SK-N-SH (cell line): ENCODE data around the gene CYTH3. TPM values are rescaled to one million over a fixed set of nuclear protein-coding genes. Genes with fewer than 3 reads are reported as not detected.
"Not testable (repeated sequence)": the region's sequence is repeated elsewhere in the genome, so short reads cannot be mapped to it uniquely, and the experiment has no call there.

Source experiments
- CTCF ChIA-PET: fragments of 300-600, 350-600 bp; formaldehyde crosslinking; extraction: SDS; loops from one replicate; lab custom pipeline; 2021; lab: Yijun Ruan, JAX
- POLR2A ChIA-PET: fragments of 350-600 bp; sonication (Branson Sonifier 250); formaldehyde crosslinking; extraction: SDS; loops from one replicate; lab custom pipeline; 2020; ENCODE audit warnings: antibody characterized with exemption, inconsistent platforms; lab: Yijun Ruan, JAX
- DNase-seq: peaks from one replicate; pipeline ENCODE4 v3.0.0; 2012
- H2AFZ ChIP-seq: fragments of 200-600 bp; sonication (generic); 2 replicates; pipeline ENCODE4 v1.8.1; 2016; ENCODE audit warnings: antibody characterized with exemption, mild to moderate bottlenecking, low read depth
- H3F3A ChIP-seq: fragments of 200-600 bp; sonication (generic); replicated peaks from 2 replicates; pipeline ENCODE3; 2016; ENCODE audit warnings: antibody characterized with exemption, mild to moderate bottlenecking; ENCODE audit not compliant: insufficient read depth
- H3K27ac ChIP-seq, 2 experiments: fragments of 200-500 bp in 1 of 2; fragments of 200-600 bp in 1 of 2; sonication (Bioruptor generic) in 1 of 2; sonication (generic), shearing (Covaris generic) in 1 of 2; 2 replicates each; pipeline versions ENCODE4 v1.5.1 to v1.6.1; 2014 to 2016; ENCODE audit warnings: low read depth in 2 of 2, inconsistent platforms in 1 of 2, low read length in 1 of 2, mild to moderate bottlenecking in 1 of 2, mixed read lengths in 1 of 2
- H3K27me3 ChIP-seq: fragments of 200-600 bp; sonication (generic), shearing (Covaris generic); 2 replicates; pipeline ENCODE4 v1.6.1; 2016; ENCODE audit warnings: mixed run types; ENCODE audit not compliant: insufficient read depth
- H3K36me3 ChIP-seq, 2 experiments: fragments of 200-500 bp in 1 of 2; fragments of 200-600 bp in 1 of 2; sonication (Bioruptor generic) in 1 of 2; sonication (generic) in 1 of 2; replicated peaks in 1 of 2; 2 replicates each; pipeline versions ENCODE3 to v1.5.1; 2014 to 2016; ENCODE audit warnings: low read length in 1 of 2, mild to moderate bottlenecking in 1 of 2; ENCODE audit not compliant: insufficient read depth in 2 of 2, control insufficient read depth in 1 of 2
- H3K4me1 ChIP-seq, 2 experiments: fragments of 200-500 bp in 1 of 2; fragments of 200-600 bp in 1 of 2; sonication (Bioruptor generic) in 1 of 2; sonication (generic), shearing (Covaris generic) in 1 of 2; 2 replicates each; pipeline versions ENCODE4 v1.5.1 to v1.6.1; 2014 to 2016; ENCODE audit warnings: low read depth in 1 of 2, low read length in 1 of 2, mixed run types in 1 of 2; ENCODE audit not compliant: insufficient read depth in 2 of 2, control insufficient read depth in 1 of 2
- H3K4me2 ChIP-seq: fragments of 200-600 bp; sonication (generic), shearing (Covaris generic); 2 replicates; pipeline ENCODE4 v1.6.1; 2017; ENCODE audit warnings: mixed run types
- H3K4me3 ChIP-seq, 2 experiments: fragments of 200-500 bp in 1 of 2; fragments of 200-600 bp in 1 of 2; sonication (Bioruptor generic) in 1 of 2; sonication (generic), shearing (Covaris generic) in 1 of 2; 2 replicates each; pipeline versions ENCODE4 v1.5.1 to v1.8.1; 2014 to 2016; ENCODE audit warnings: low read depth in 2 of 2, inconsistent platforms in 1 of 2, low read length in 1 of 2, mild to moderate bottlenecking in 1 of 2, mixed read lengths in 1 of 2, moderate library complexity in 1 of 2
- H3K79me2 ChIP-seq: fragments of 200-600 bp; sonication (generic); 2 replicates; pipeline ENCODE4 v1.8.1; 2017; ENCODE audit warnings: mild to moderate bottlenecking; ENCODE audit not compliant: insufficient read depth
- H3K9ac ChIP-seq: fragments of 200-600 bp; sonication (generic); 2 replicates; pipeline ENCODE4 v1.6.1; 2017; ENCODE audit warnings: mixed run types
- H3K9me2 ChIP-seq: fragments of 200-600 bp; sonication (generic); 2 replicates; pipeline ENCODE4 v1.6.1; 2017; ENCODE audit warnings: mixed run types
- H3K9me3 ChIP-seq: fragments of 200-600 bp; sonication (generic); 2 replicates; pipeline ENCODE4 v1.6.1; 2017; ENCODE audit warnings: mixed run types, mild to moderate bottlenecking, moderate library complexity
- H4K20me1 ChIP-seq: fragments of 200-600 bp; sonication (generic); 2 replicates; pipeline ENCODE4 v1.6.1; 2017; ENCODE audit warnings: mild to moderate bottlenecking, mixed run types; ENCODE audit not compliant: insufficient read depth
- CHD2 ChIP-seq: fragments of 150-350 bp; IDR thresholded peaks from 2 replicates; pipeline ENCODE4 v1.6.1; 2018; ENCODE audit warnings: low read length; ENCODE audit not compliant: partially characterized antibody
- CTCF ChIP-seq: fragments of 200-600 bp; sonication (generic); IDR thresholded peaks from 2 replicates; pipeline ENCODE4 v1.6.1; 2017; ENCODE audit warnings: antibody characterized with exemption, mild to moderate bottlenecking, moderate library complexity
- ELF1 ChIP-seq: IDR thresholded peaks from 2 replicates; pipeline ENCODE4 v1.4.0; 2012
- FOSL2 ChIP-seq: IDR thresholded peaks from 2 replicates; pipeline ENCODE4 v1.4.0; 2012; ENCODE audit warnings: low read depth, mild to moderate bottlenecking, moderate library complexity, borderline replicate concordance
- FOXJ3 ChIP-seq: sonication (generic); formaldehyde crosslinking; IDR thresholded peaks from 2 replicates; pipeline ENCODE4 v1.5.1; 2020; ENCODE audit warnings: mild to moderate bottlenecking, missing genetic modification reagents
- FOXM1 ChIP-seq: IDR thresholded peaks from 2 replicates; pipeline ENCODE4 v1.4.0; 2012; ENCODE audit warnings: low read depth, mild to moderate bottlenecking
- GABPA ChIP-seq: IDR thresholded peaks from 2 replicates; pipeline ENCODE4 v1.4.0; 2012; ENCODE audit warnings: low read depth, mild to moderate bottlenecking
- IRF3 ChIP-seq: fragments of 150-350 bp; IDR thresholded peaks from 2 replicates; pipeline ENCODE4 v1.6.1; 2016; ENCODE audit warnings: mild to moderate bottlenecking, low read depth, low read length
- JUND ChIP-seq: IDR thresholded peaks from 2 replicates; pipeline ENCODE4 v1.4.0; 2012
- MEF2A ChIP-seq: IDR thresholded peaks from 2 replicates; pipeline ENCODE4 v1.4.0; 2012; ENCODE audit warnings: low read depth, borderline replicate concordance
- NRF1 ChIP-seq: IDR thresholded peaks from 2 replicates; pipeline ENCODE4 v1.6.1; 2012; ENCODE audit warnings: low read depth, mild to moderate bottlenecking, low read length
- PBX3 ChIP-seq: IDR thresholded peaks from 2 replicates; pipeline ENCODE4; 2012
- RCOR1 ChIP-seq: fragments of 150-350 bp; IDR thresholded peaks from 2 replicates; pipeline ENCODE4 v1.6.1; 2017; ENCODE audit warnings: antibody characterized with exemption, low read length
- RXRA ChIP-seq: IDR thresholded peaks from 2 replicates; pipeline ENCODE4 v1.4.0; 2012; ENCODE audit warnings: low read depth, mild to moderate bottlenecking, borderline replicate concordance
- SIN3A ChIP-seq: IDR thresholded peaks from 2 replicates; pipeline ENCODE4 v1.6.1; 2012; ENCODE audit warnings: low read depth, mild to moderate bottlenecking, low read length, moderate library complexity, borderline replicate concordance
- SMC3 ChIP-seq: IDR thresholded peaks from 2 replicates; pipeline ENCODE4 v1.6.1; 2012; ENCODE audit warnings: low read depth, low read length, improper control_type of control experiment
- TEAD4 ChIP-seq: IDR thresholded peaks from 2 replicates; pipeline ENCODE4 v1.4.0; 2012; ENCODE audit warnings: mild to moderate bottlenecking, borderline replicate concordance; ENCODE audit not compliant: insufficient read depth
- USF1 ChIP-seq: IDR thresholded peaks from 2 replicates; pipeline ENCODE4 v1.4.0; 2012; ENCODE audit warnings: low read depth, borderline replicate concordance
- WGBS: methylation state at CpG from one replicate; pipeline ENCODE4 v1.1.6; 2017; ENCODE audit warnings: low lambda C conversion rate; 5-methylcytosine and 5-hydroxymethylcytosine counted together
- polyA plus RNA-seq, 3 experiments: library from polyadenylated mRNA; depleted of rRNA; stranded (reverse); fragments of >200 nt; gene quantifications; 2 replicates each; pipeline ENCODE4 v1.2.3, GENCODE V29; 2012

Gene CYTH3
- polyA plus RNA-seq, 1 of the 3 experiments (the other 2 are of a cell fraction): 55.1 TPM

GRCh38 chr7:6197801-6198551, 74.4 kb downstream of the CYTH3 start:
- peaks cover 4% of the 10 kb centered on the region; the same call in 1 of the 2 replicates for H4K20me1 ChIP-seq
- H3K4me3 ChIP-seq: no peak overlapping the region
- H2AFZ ChIP-seq: no peak overlapping the region
- H3F3A ChIP-seq: no peaks in the 10 kb centered on the region
- no peak overlapping the region for H3K9ac ChIP-seq
- H3K36me3 ChIP-seq: no peaks in the 10 kb centered on the region
- peaks cover 99% of the 10 kb centered on the region for H3K79me2 ChIP-seq
- no peak for TF ChIP-seq SMC3
- no peak for TF ChIP-seq MEF2A
- no peak for TF ChIP-seq CHD2
- no peak for TF ChIP-seq RCOR1
- TF ChIP-seq JUND: no peak
- no peak for TF ChIP-seq FOXM1
- TF ChIP-seq CTCF: no peak
- no peak for TF ChIP-seq IRF3
- TF ChIP-seq, all 33 proteins: peak for 0
- ChIA-PET POLR2A (no interaction called here), CTCF (interaction anchor here (1.5 kb wide), 1 partner anchor 9 kb away, joined by 8 read pairs; no protein-coding TSS in a partner anchor)
- H3K9me3 ChIP-seq: no peaks in the 10 kb centered on the region
- H3K27ac ChIP-seq: no peak overlapping the region
- H3K4me1 ChIP-seq: no peaks in the 10 kb centered on the region; a peak in 1 of 4 replicates
- no peak for DNase-seq
- no peak overlapping the region for H3K4me2 ChIP-seq
- H3K9me2 ChIP-seq: no peaks in the 10 kb centered on the region
- WGBS: 93% methylated on average over 8 of the region's 8 CpGs
- no peaks in the 10 kb centered on the region for H3K27me3 ChIP-seq

GRCh38 chr7:6193709-6194108, 78.7 kb downstream of the CYTH3 start:
- Histone ChIP-seq H3K27ac (no peak overlapping the region), H3K4me3 (no peak overlapping the region), H3K9ac (no peak overlapping the region), H4K20me1 (peaks cover 19% of the 10 kb centered on the region; the same call in 1 of the 2 replicates), H3F3A (no peaks in the 10 kb centered on the region), H3K27me3 (no peaks in the 10 kb centered on the region), H2AFZ (no peak overlapping the region), H3K36me3 (peaks cover 3 to 12% of the 10 kb centered on the region in 2 experiments), H3K4me1 (no peaks in the 10 kb centered on the region), H3K9me3 (no peaks in the 10 kb centered on the region), H3K79me2 (peaks cover 90% of the 10 kb centered on the region), H3K4me2 (no peak overlapping the region), H3K9me2 (no peaks in the 10 kb centered on the region)
- WGBS: 92% methylated on average over 8 of the region's 8 CpGs
- POLR2A ChIA-PET: no interaction called here
- CTCF ChIA-PET: no interaction called here
- TF ChIP-seq RXRA (no peak), NRF1 (no peak), TEAD4 (no peak), JUND (no peak), RCOR1 (no peak), FOXJ3 (no peak), ELF1 (no peak), GABPA (no peak), SIN3A (no peak), FOSL2 (no peak), PBX3 (no peak), USF1 (no peak)
- no peak for DNase-seq

- H3K27ac ChIP-seq, H2AFZ ChIP-seq, H3K9ac ChIP-seq, H3K27me3 ChIP-seq, H3K4me1 ChIP-seq, H3K9me3 ChIP-seq, H3K4me2 ChIP-seq, POLR2A ChIA-PET, H3K4me3 ChIP-seq, DNase-seq, H3K9me2 ChIP-seq, H3F3A ChIP-seq: not testable (repeated sequence)
- peaks cover 62% of the 10 kb centered on the region for H3K79me2 ChIP-seq
- 94% methylated on average over 7 of the region's 7 CpGs for WGBS
- peaks cover 3 to 37% of the 10 kb centered on the region in 2 experiments for H3K36me3 ChIP-seq
- CTCF ChIA-PET: interaction anchor here (1.1 to 1.2 kb wide), 2 partner anchors 9 to 12 kb away, joined by 3 read pairs; no protein-coding TSS in a partner anchor
- peaks cover 19% of the 10 kb centered on the region; the same call in 1 of the 2 replicates for H4K20me1 ChIP-seq
These were observed 81.9 kb downstream of the CYTH3 start for GRCh38 chr7:6190563-6190962.
